ENCODE data around the gene MRPL2.

MRPL2 gene

DNA sequence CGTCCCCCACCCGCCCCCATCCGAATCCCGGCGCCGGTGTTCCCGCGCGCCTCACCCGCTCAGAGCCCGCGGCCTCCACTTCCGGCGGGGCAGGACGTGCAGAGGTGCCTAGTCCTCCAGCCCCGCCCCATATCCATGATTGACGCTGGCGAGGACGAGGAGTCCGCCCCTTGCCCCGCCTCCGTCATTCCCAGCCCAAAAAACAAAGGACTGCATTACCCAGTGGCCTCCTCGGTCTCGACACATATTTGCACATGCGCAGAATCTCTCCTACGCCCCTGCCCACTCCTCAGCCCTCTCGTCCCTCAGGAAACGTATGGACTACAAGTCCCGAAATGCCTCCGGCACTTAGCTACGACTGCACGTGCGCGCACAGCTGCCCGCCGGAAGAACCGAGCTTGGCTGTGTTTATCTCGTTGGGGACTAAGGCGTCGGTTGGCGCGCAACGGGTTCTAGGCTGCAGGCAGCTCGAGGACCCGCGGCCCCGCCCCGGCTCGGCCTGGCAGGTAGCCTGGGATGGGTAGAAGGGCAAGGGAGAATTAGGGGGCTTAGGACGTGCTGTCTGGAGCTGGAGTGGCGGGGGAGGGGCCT is 45.3 kb downstream of the MRPL2 start, which contains the start of the genes KLHDC3 and MEA1:
Gene KLHDC3 (plus strand): TSS at position 407 of the 591 bp plus-strand sequence. CDS start 2,944 bp downstream, outside the sequence.
Gene MEA1 (minus strand): TSS at position 104 of the 591 bp plus-strand sequence. CDS start 133 bp downstream, outside the sequence.
- in situ Hi-C loops (cut with MboI; ENCODE audit: low sequenced_read_pairs): no loop called here
- Histone ChIP-seq H3K36me3 (replicated peaks) (peaks cover 46% of the 10 kb centered on the region), H3K4me3 (peak within 1 kb of the TSS; percentile 63), H3K27me3 (ENCODE audit: low read depth) (no peaks in the 10 kb centered on the region), H3K9me3 (no peaks in the 10 kb centered on the region), H3K4me1 (peaks cover 4% of the 10 kb centered on the region)
- peak; percentile 99 to 100 for DNase-seq (ENCODE audit: low spot score in 2 of 2)

DNA sequence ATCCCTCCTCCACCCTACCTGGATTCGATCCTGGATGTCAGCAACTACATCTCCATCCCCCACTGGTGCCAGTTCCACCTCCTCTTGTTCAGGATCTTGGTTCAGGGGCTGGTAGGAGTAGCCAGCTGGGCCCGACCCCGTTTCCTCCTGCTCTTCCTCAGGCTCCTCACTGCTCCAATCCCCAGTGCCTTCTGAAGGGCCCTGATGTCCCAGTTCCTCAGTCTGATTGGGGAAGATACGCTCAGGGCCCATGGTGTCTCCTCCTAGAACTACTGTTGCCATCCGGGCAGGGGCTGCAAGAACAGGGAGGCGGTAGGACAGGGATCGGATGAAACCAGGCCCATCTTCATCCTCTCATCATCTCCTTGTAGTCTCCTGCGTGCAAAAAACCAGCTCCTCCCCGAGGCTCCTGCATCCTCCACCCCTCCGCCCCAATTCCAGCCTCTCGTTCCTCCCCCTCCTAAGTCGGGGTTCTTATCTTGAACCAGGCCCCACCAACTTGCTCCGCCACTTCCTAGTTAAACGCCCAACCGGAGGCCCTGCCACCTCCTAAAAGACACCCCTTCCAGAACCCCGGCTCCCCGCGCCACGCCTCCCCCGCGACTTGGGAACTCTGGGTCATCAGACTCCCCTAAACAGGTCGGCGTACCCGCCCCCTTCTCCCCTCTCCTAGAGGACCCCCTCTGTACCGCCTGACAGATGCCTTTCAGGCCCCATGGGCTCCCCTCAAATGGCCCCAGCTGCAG is 46.0 kb downstream of the MRPL2 start:
- peaks cover 46% of the 10 kb centered on the region for H3K36me3 ChIP-seq (replicated peaks)
- H3K9me3 ChIP-seq: no peaks in the 10 kb centered on the region
- H3K27me3 ChIP-seq (ENCODE audit: low read depth): no peaks in the 10 kb centered on the region
- no peak for DNase-seq (ENCODE audit: low spot score in 2 of 2)
- peaks cover 4% of the 10 kb centered on the region for H3K4me1 ChIP-seq
- in situ Hi-C loops (cut with MboI; ENCODE audit: low sequenced_read_pairs): no loop called here
- H3K4me3 ChIP-seq: peak overlapping the region; percentile 63

DNA sequence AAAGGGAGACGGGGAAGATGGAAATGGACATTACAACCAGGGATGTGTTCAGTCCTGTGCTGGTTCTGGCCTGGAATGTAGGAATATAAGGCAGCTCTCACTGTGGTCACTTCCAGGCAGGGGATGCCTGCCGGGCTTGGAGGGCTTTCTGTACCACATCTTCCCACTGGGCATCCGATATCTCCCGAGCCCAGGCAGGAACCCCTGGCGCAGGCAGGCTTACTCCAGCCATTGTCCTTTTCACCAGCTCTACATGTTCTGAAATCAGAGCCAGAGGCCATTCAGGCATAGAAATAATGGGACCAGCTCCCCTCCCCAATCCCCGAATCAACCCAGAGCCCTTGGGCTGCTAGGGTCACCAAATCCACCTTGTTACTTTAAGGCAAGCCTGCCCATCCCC is 46.9 kb downstream of the MRPL2 start:
- Histone ChIP-seq H3K4me3 (peak overlapping the region; percentile 63; the same call in 1 of the 2 replicates), H3K27me3 (ENCODE audit: low read depth) (no peaks in the 10 kb centered on the region), H3K9me3 (no peaks in the 10 kb centered on the region), H3K36me3 (replicated peaks) (peaks cover 39% of the 10 kb centered on the region), H3K4me1 (peaks cover 4% of the 10 kb centered on the region)
- DNase-seq (ENCODE audit: low spot score in 2 of 2): no peak
- in situ Hi-C loops (cut with MboI; ENCODE audit: low sequenced_read_pairs): no loop called here

DNA sequence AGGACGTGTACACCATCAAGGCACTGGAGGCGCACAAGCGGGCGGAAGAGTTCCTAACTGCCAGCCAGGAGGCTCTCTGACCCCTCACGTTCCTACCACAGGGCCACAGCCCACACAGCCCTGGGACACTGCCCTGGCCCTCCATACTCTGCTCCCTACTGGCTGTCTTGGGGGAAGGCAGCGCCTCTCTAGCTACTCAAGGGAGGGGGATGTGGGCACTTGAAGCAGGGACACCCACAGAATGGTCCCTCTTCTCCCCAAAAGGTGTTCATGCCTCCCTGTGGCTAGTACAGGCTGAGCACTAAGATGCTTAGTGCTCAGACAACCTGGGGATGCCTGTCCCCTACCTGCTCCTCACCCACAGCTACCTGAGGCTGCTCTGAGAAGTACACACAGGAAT is 48.0 kb downstream of the MRPL2 start:
- Histone ChIP-seq H3K4me3 (no peak overlapping the region), H3K27me3 (ENCODE audit: low read depth) (no peaks in the 10 kb centered on the region), H3K9me3 (no peaks in the 10 kb centered on the region), H3K4me1 (peaks cover 4% of the 10 kb centered on the region), H3K36me3 (replicated peaks) (peaks cover 45% of the 10 kb centered on the region)
- in situ Hi-C loops (cut with MboI; ENCODE audit: low sequenced_read_pairs): no loop called here
- no peak for DNase-seq (ENCODE audit: low spot score in 2 of 2)

DNA sequence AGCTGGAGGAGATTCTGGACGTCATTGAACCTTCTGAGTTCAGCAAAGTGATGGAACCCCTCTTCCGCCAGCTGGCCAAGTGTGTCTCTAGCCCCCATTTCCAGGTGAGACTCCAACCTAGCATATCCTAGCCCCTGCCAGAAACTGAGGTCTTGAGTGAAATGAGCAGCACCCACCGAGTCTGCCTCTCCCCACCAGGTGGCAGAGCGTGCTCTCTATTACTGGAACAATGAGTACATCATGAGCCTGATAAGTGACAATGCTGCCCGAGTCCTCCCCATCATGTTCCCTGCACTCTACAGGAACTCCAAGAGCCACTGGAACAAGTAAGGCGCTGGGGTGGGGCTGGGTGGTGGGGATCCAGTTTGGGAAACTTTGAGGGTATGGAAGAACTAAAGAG is 50.1 kb downstream of the MRPL2 start:
- Histone ChIP-seq H3K27me3 (ENCODE audit: low read depth) (no peaks in the 10 kb centered on the region), H3K9me3 (no peaks in the 10 kb centered on the region), H3K36me3 (replicated peaks) (peaks cover 50% of the 10 kb centered on the region), H3K4me1 (peaks cover 4% of the 10 kb centered on the region), H3K4me3 (no peak overlapping the region)
- DNase-seq (ENCODE audit: low spot score in 2 of 2): peak; percentile 17 to 63
- in situ Hi-C loops (cut with MboI; ENCODE audit: low sequenced_read_pairs): no loop called here

DNA sequence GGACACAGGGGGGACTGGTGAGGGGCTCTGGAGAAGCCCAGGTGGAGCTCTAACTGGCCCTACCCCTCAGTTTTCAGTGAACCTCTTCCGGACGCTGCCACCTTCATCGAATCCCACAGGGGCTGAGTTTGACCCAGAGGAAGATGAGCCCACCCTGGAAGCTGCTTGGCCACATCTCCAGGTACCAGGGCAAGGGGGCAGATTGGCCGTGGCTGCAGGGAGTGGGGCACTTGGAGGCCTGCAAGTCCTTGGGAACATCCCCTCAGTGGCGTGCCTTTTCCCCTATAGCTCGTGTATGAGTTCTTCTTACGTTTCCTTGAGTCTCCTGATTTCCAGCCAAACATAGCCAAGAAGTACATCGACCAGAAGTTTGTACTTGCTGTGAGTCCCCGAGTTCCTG is 52.1 kb downstream of the MRPL2 start:
- Histone ChIP-seq H3K9me3 (no peaks in the 10 kb centered on the region), H3K4me3 (no peak overlapping the region), H3K4me1 (no peaks in the 10 kb centered on the region), H3K36me3 (replicated peaks) (peaks cover 53% of the 10 kb centered on the region), H3K27me3 (ENCODE audit: low read depth) (no peaks in the 10 kb centered on the region)
- in situ Hi-C loops (cut with MboI; ENCODE audit: low sequenced_read_pairs): no loop called here
- no peak for DNase-seq (ENCODE audit: low spot score in 2 of 2)

DNA sequence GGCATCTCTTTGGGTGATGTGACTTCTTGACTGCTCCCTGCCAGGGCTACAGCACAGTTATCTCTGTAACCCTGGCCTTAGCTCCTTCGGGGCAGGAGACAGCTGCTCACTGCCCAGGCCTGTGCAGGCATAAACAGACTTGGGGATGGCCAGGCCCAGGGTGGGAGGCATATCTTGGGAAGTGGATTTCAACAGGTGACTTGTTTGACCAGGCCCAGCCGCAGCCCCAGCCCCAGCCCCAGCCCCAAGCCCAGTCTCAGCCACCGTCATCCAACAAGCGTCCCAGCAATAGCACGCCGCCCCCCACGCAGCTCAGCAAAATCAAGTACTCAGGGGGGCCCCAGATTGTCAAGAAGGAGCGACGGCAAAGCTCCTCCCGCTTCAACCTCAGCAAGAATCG is 53.0 kb downstream of the MRPL2 start:
- H3K27me3 ChIP-seq (ENCODE audit: low read depth): no peaks in the 10 kb centered on the region
- in situ Hi-C loops (cut with MboI; ENCODE audit: low sequenced_read_pairs): no loop called here
- no peak overlapping the region for H3K4me3 ChIP-seq
- H3K36me3 ChIP-seq (replicated peaks): peaks cover 44% of the 10 kb centered on the region
- DNase-seq (ENCODE audit: low spot score in 2 of 2): no peak
- no peaks in the 10 kb centered on the region for H3K9me3 ChIP-seq
- no peaks in the 10 kb centered on the region for H3K4me1 ChIP-seq

DNA sequence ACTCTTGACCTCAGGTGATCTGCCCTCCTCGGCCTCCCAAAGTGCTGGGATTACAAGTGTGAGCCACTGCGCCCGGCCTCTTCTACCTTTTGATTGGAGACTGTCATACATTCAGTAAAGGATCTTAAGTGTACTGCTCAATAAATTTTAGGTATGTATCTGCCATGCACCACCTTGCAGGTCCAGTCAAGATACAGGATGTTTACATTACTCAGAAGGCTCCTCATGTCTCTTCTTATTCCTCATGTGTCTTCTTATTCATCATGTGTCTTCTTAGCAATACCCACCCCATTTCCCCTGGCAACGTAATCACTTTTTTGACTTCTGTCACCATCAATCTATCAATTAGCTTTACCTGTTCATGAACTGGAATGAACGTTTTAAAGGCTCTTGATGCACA is 53.4 kb downstream of the MRPL2 start:
- H3K4me1 ChIP-seq: no peaks in the 10 kb centered on the region
- H3K27me3 ChIP-seq (ENCODE audit: low read depth): no peaks in the 10 kb centered on the region
- H3K4me3 ChIP-seq: no peak overlapping the region
- in situ Hi-C loops (cut with MboI; ENCODE audit: low sequenced_read_pairs): no loop called here
- peaks cover 40% of the 10 kb centered on the region for H3K36me3 ChIP-seq (replicated peaks)
- H3K9me3 ChIP-seq: no peaks in the 10 kb centered on the region
- DNase-seq (ENCODE audit: low spot score in 2 of 2): no peak
